ENCODE measurements around the gene SCAF8. TPM values are rescaled to one million over a fixed set of nuclear protein-coding genes. Genes with fewer than 3 reads are reported as not detected.

Gene SCAF8
- total and polyA plus RNA-seq, 2 experiments from 2014 or later: 10.3 to 22.3 TPM

GRCh38 chr6:154690857-154691256, 42.4 kb upstream of the SCAF8 start:
- H3K27ac ChIP-seq: no peak overlapping the region
- H3K9ac ChIP-seq: no peak overlapping the region
- no peaks in the 10 kb centered on the region for H4K20me1 ChIP-seq (ENCODE audit: insufficient read depth)
- no peaks in the 10 kb centered on the region for H3K36me3 ChIP-seq (ENCODE audit: low read depth)
- no peaks in the 10 kb centered on the region for H3K27me3 ChIP-seq (replicated peaks; ENCODE audit: insufficient read depth)
- H2AFZ ChIP-seq: no peak overlapping the region
- DNase-seq: no peak
- H3K4me2 ChIP-seq (ENCODE audit: unreplicated experiment): no peak overlapping the region
- H3K9me2 ChIP-seq (ENCODE audit: insufficient read depth): no peaks in the 10 kb centered on the region
- H3K4me1 ChIP-seq (ENCODE audit: insufficient read depth): no peaks in the 10 kb centered on the region
- WGBS, 2 experiments (ENCODE audit: low coverage in 1 of 2, low lambda C conversion rate in 2 of 2, missing lambda C conversion rate in 2 of 2): 74 to 81% methylated on average over 4 of the region's 4 CpGs
- TF ChIP-seq EZH2 (IDR thresholded peaks at IDR 0.05; ENCODE audit: insufficient read depth, poor library complexity, severe bottlenecking): no peak
- TF ChIP-seq EZH2phosphoT487 (IDR thresholded peaks at IDR 0.05; ENCODE audit: insufficient read depth, low read depth): no peak
- no peaks in the 10 kb centered on the region for H3F3A ChIP-seq (ENCODE audit: insufficient read depth)
- H3K79me2 ChIP-seq (ENCODE audit: insufficient read depth): no peaks in the 10 kb centered on the region
- in situ Hi-C loops (cut with MboI): no loop called here
- no peak overlapping the region for H3K4me3 ChIP-seq
- no peaks in the 10 kb centered on the region for H3K9me3 ChIP-seq (ENCODE audit: low read depth)

GRCh38 chr6:154696661-154697060, 36.6 kb upstream of the SCAF8 start:
- Histone ChIP-seq H3K9ac (no peak overlapping the region), H3K9me2 (ENCODE audit: insufficient read depth) (no peaks in the 10 kb centered on the region), H2AFZ (no peak overlapping the region), H3K27me3 (replicated peaks; ENCODE audit: insufficient read depth) (no peaks in the 10 kb centered on the region), H3K27ac (no peak overlapping the region), H3K79me2 (ENCODE audit: insufficient read depth) (no peaks in the 10 kb centered on the region), H3K4me2 (ENCODE audit: unreplicated experiment) (no peak overlapping the region), H3F3A (ENCODE audit: insufficient read depth) (no peaks in the 10 kb centered on the region), H4K20me1 (ENCODE audit: insufficient read depth) (no peaks in the 10 kb centered on the region), H3K9me3 (ENCODE audit: low read depth) (no peaks in the 10 kb centered on the region), H3K4me1 (ENCODE audit: insufficient read depth) (no peaks in the 10 kb centered on the region), H3K36me3 (ENCODE audit: low read depth) (no peaks in the 10 kb centered on the region), H3K4me3 (no peak overlapping the region)
- in situ Hi-C loops (cut with MboI): no loop called here
- 50 to 53% methylated on average over 1 of the region's 1 CpG for WGBS, 2 experiments (ENCODE audit: low coverage in 1 of 2, low lambda C conversion rate in 2 of 2, missing lambda C conversion rate in 2 of 2)
- TF ChIP-seq EZH2phosphoT487 (IDR thresholded peaks at IDR 0.05; ENCODE audit: insufficient read depth, low read depth): no peak
- no peak for TF ChIP-seq EZH2 (IDR thresholded peaks at IDR 0.05; ENCODE audit: insufficient read depth, poor library complexity, severe bottlenecking)
- no peak for DNase-seq

GRCh38 chr6:154703124-154703523, 30.1 kb upstream of the SCAF8 start:
- DNase-seq: no peak
- Histone ChIP-seq H3K27me3 (replicated peaks; ENCODE audit: insufficient read depth) (no peaks in the 10 kb centered on the region), H3K4me3 (no peak overlapping the region), H2AFZ (no peak overlapping the region), H3K9me3 (ENCODE audit: low read depth) (no peaks in the 10 kb centered on the region), H3K9ac (no peak overlapping the region), H3K9me2 (ENCODE audit: insufficient read depth) (no peaks in the 10 kb centered on the region), H3K4me2 (ENCODE audit: unreplicated experiment) (no peak overlapping the region), H3K27ac (no peak overlapping the region), H4K20me1 (ENCODE audit: insufficient read depth) (no peaks in the 10 kb centered on the region), H3K79me2 (ENCODE audit: insufficient read depth) (no peaks in the 10 kb centered on the region), H3K4me1 (ENCODE audit: insufficient read depth) (no peaks in the 10 kb centered on the region), H3K36me3 (ENCODE audit: low read depth) (no peaks in the 10 kb centered on the region), H3F3A (ENCODE audit: insufficient read depth) (no peaks in the 10 kb centered on the region)
- TF ChIP-seq EZH2 (IDR thresholded peaks at IDR 0.05; ENCODE audit: insufficient read depth, poor library complexity, severe bottlenecking) (no peak), EZH2phosphoT487 (IDR thresholded peaks at IDR 0.05; ENCODE audit: insufficient read depth, low read depth) (no peak)
- 38 to 49% methylated on average over 4 of the region's 4 CpGs for WGBS, 2 experiments (ENCODE audit: low coverage in 1 of 2, low lambda C conversion rate in 2 of 2, missing lambda C conversion rate in 2 of 2)
- in situ Hi-C loops (cut with MboI): no loop called here

DNA sequence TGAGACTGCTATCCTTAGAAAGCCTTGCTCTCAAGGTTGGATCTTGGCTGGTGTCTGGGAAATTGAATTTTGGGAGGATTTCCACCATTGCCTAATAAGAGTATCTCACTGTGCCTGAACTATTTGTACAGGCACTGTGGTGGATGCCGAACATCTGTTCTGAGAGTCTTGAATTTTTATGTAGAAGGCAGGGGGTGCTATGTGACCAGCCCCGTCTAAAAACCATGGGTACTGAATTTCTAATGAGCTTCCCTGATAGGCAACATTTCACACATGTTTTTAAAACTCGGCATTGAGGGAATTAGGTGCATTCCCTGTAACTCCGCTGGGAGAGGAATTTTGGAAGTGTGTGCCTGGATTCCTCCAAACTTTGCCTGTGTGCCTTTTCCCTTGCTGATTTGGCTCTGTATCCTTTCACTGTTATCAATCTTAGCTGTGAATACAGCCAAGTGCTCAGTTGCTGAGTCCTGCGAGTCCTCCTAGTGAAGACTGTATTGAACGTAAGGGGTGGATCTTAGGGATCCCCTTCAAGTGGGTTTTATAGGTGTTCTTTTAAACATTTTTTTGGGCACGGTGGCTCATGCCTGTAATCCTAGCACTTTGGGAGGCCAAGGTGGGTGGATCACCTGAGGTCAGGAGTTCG, 27.6 kb upstream of the SCAF8 start:
- 0 out of 2 replicates have a peak, but pooled peaks cover 10% of the 10 kb centered on the region for H3K27me3 ChIP-seq (replicated peaks; ENCODE audit: insufficient read depth)
- no peaks in the 10 kb centered on the region for H3K9me2 ChIP-seq (ENCODE audit: insufficient read depth)
- no peak overlapping the region for H3K27ac ChIP-seq
- WGBS, 2 experiments (ENCODE audit: low coverage in 1 of 2, low lambda C conversion rate in 2 of 2, missing lambda C conversion rate in 2 of 2): 50 to 64% methylated on average over 8 of the region's 8 CpGs
- H2AFZ ChIP-seq: no peak overlapping the region
- no peaks in the 10 kb centered on the region for H3F3A ChIP-seq (ENCODE audit: insufficient read depth)
- H3K4me1 ChIP-seq (ENCODE audit: insufficient read depth): no peaks in the 10 kb centered on the region
- H3K4me2 ChIP-seq (ENCODE audit: unreplicated experiment): no peak overlapping the region
- no peaks in the 10 kb centered on the region for H3K36me3 ChIP-seq (ENCODE audit: low read depth)
- no peak overlapping the region for H3K9ac ChIP-seq
- no peak overlapping the region for H3K4me3 ChIP-seq
- DNase-seq: no peak
- H3K79me2 ChIP-seq (ENCODE audit: insufficient read depth): no peaks in the 10 kb centered on the region
- H4K20me1 ChIP-seq (ENCODE audit: insufficient read depth): no peaks in the 10 kb centered on the region
- H3K9me3 ChIP-seq (ENCODE audit: low read depth): no peaks in the 10 kb centered on the region
- TF ChIP-seq EZH2phosphoT487 (IDR thresholded peaks at IDR 0.05; ENCODE audit: insufficient read depth, low read depth) (no peak), EZH2 (IDR thresholded peaks at IDR 0.05; ENCODE audit: insufficient read depth, poor library complexity, severe bottlenecking) (no peak)
- in situ Hi-C loops (cut with MboI): no loop called here
